ENCODE results near the gene UQCRC2. TPM values are rescaled to one million over a fixed set of nuclear protein-coding genes. Genes with fewer than 3 reads are reported as not detected.
"Not testable (repeated sequence)": the region's sequence is repeated elsewhere in the genome, so short reads cannot be mapped to it uniquely, and the experiment has no call there.

Gene UQCRC2
- polyA plus RNA-seq, 1 experiment = 245 TPM

DNA sequence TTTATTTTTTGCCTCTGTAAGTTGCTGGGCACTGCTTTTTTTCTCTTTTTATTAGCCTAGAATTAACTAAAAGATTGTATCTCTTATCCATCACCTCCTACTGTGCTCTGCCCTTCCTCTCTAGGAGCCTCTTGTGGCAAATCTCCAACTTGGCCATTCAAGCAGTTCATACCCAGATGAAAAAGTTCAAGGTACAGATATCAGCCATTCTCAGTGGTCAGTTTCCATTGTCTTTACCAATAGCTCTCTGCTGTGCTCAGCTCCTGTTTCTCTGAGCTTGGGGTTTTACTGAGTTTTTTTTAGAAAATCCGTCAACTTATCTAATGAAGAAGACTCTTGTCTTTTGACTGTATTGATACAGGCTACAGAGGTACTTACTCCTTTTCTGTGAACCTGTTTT, 70.3 kb downstream of the UQCRC2 start:
- TF ChIP-seq, protein P1, sequence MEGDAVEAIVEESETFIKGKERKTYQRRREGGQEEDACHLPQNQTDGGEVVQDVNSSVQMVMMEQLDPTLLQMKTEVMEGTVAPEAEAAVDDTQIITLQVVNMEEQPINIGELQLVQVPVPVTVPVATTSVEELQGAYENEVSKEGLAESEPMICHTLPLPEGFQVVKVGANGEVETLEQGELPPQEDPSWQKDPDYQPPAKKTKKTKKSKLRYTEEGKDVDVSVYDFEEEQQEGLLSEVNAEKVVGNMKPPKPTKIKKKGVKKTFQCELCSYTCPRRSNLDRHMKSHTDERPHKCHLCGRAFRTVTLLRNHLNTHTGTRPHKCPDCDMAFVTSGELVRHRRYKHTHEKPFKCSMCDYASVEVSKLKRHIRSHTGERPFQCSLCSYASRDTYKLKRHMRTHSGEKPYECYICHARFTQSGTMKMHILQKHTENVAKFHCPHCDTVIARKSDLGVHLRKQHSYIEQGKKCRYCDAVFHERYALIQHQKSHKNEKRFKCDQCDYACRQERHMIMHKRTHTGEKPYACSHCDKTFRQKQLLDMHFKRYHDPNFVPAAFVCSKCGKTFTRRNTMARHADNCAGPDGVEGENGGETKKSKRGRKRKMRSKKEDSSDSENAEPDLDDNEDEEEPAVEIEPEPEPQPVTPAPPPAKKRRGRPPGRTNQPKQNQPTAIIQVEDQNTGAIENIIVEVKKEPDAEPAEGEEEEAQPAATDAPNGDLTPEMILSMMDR (IDR thresholded peaks at IDR 0.05; ENCODE audit: low read depth, low read length) = no peak
- Histone ChIP-seq H3K27ac (ENCODE audit: low read depth, low read length) (no peak overlapping the region), H3K27me3 (ENCODE audit: control insufficient read depth, insufficient read depth, low read length) (no peaks in the 10 kb centered on the region), H3K4me3 (ENCODE audit: low read depth, low read length) (no peak overlapping the region), H3K9me3 (ENCODE audit: control insufficient read depth, insufficient read depth, low read length) (no peaks in the 10 kb centered on the region)
- DNase-seq (ENCODE audit: low read depth, low spot score) = no peak
- POLR2A ChIA-PET = interaction anchor here (0.6 kb wide), 1 partner anchor 29 kb away, joined by 4 read pairs; no protein-coding TSS in a partner anchor
- CTCF ChIA-PET = interaction anchor here (1.8 kb wide), 1 partner anchor 54 kb away, joined by 7 read pairs; no protein-coding TSS in a partner anchor

DNA sequence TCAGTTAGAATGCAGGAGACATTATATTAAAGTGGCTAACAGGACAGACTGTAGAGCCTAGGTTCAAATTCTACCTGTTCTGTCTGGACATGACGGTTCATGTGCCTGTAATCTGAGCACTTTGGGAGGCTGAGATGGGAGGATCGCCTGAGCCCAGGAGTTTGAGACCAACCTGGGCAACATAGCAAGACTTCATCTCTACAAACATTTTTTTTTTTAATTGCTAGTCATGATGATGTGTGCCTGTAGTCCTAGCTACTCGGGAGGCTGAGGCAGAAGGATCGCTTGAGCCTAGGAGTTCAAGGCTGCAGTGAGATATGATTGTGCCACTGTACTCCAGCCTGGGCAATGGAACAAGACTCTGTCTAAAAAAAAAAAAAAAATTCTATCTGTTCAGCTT, 71.6 kb downstream of the UQCRC2 start:
- not testable (repeated sequence) for H3K27me3 ChIP-seq (ENCODE audit: control insufficient read depth, insufficient read depth, low read length); H3K4me3 ChIP-seq (ENCODE audit: low read depth, low read length); DNase-seq (ENCODE audit: low read depth, low spot score); H3K27ac ChIP-seq (ENCODE audit: low read depth, low read length); H3K9me3 ChIP-seq (ENCODE audit: control insufficient read depth, insufficient read depth, low read length)
- POLR2A ChIA-PET = interaction anchor here (0.6 kb wide), 1 partner anchor 274 kb away, joined by 3 read pairs; no protein-coding TSS in a partner anchor
- CTCF ChIA-PET = interaction anchor here (1.0 to 7.1 kb wide), 2 partner anchors 53 to 164 kb away, joined by 3 to 69 read pairs; no protein-coding TSS in a partner anchor

DNA sequence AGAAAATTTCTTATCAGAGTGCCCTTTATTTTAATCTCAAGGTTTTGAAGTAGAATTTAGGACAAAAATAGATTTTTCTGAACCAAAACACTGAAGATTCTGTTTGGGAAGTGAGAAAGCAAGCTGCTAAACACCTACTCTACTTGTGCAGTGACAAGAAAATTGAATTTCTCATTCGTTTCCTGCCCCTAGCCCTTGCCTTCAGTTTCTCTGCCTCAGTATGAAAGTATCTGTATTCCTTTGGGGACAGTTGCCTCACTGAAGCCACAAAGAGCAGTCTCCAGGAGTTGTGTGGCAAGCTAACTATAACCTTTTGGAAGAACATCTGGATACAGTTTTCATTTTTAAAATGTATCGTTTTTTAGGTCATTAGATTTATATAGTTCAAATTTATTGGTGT, 74.5 kb downstream of the UQCRC2 start:
- ChIA-PET CTCF (interaction anchor here (1.3 to 7.1 kb wide), 2 partner anchors 50 to 161 kb away, joined by 5 to 69 read pairs; no protein-coding TSS in a partner anchor), POLR2A (no interaction called here)
- Histone ChIP-seq H3K27ac (ENCODE audit: low read depth, low read length) (no peak overlapping the region), H3K4me3 (ENCODE audit: low read depth, low read length) (no peak overlapping the region), H3K9me3 (ENCODE audit: control insufficient read depth, insufficient read depth, low read length) (no peaks in the 10 kb centered on the region), H3K27me3 (ENCODE audit: control insufficient read depth, insufficient read depth, low read length) (no peaks in the 10 kb centered on the region)
- TF ChIP-seq, protein P1 (IDR thresholded peaks at IDR 0.05; ENCODE audit: low read depth, low read length) = no peak
- DNase-seq (ENCODE audit: low read depth, low spot score) = no peak

DNA sequence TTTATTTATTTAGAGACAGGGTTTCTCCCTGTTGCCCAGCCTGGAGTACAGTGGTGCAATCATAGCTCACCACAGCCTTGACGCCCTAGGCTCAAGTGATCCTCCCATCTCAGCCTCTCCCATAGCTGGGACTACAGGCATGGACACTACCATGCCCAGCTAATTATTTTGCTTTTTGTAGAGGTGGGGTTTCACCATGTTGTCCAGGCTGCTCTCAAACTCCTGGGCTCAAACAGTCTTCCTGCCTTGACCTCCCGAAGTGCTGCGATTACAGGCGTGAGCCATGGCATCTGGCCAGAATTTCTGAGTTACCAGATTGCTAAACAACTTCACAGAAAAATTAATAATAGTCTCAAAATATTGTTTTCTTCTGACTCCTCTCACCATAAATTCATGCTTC, 76.5 kb downstream of the UQCRC2 start:
- ChIA-PET POLR2A (no interaction called here), CTCF (interaction anchor here (0.7 to 7.1 kb wide), 2 partner anchors 28 to 48 kb away, joined by 4 to 69 read pairs; no protein-coding TSS in a partner anchor)
- H3K27ac ChIP-seq (ENCODE audit: low read depth, low read length) = no peak overlapping the region
- TF ChIP-seq, protein P1 (IDR thresholded peaks at IDR 0.05; ENCODE audit: low read depth, low read length) = no peak
- no peaks in the 10 kb centered on the region for H3K9me3 ChIP-seq (ENCODE audit: control insufficient read depth, insufficient read depth, low read length)
- DNase-seq (ENCODE audit: low read depth, low spot score) = no peak
- H3K27me3 ChIP-seq (ENCODE audit: control insufficient read depth, insufficient read depth, low read length) = no peaks in the 10 kb centered on the region
- H3K4me3 ChIP-seq (ENCODE audit: low read depth, low read length) = no peak overlapping the region

DNA sequence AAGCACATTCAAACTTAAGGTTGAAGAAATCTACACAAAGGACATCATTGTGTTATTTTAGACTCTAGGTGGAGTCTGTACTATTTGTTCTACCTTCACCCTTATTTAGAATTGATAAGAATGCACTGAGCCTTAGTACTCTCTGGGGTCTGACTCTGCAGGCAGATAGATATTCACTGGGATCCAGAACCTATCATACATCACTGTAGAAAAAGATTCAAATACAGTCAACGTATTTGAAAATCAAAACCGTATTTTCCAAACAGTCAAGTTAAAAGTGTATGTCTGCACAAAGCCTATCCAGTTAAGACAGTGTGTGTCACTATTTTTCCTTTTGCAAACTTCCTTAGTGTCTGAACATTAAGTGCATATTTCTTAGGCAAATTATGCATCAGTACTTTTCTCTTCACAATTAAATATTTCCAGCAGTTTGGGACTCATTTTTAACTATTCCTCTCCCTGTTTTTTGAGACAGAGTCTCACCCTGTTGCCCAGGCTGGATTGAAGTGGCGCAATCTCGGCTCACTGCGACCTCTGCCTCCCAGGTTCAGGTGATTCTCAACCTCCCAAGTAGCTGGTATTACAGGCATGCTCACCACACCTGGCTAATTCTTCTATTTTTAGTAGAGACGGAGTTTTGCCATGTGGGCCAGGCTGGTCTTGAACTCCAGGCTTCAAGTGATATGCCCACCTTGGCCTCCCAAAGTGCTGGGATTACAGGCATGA, 77.1 kb downstream of the UQCRC2 start:
- POLR2A ChIA-PET = interaction anchor here (0.6 to 1.0 kb wide), 2 partner anchors 23 to 1432 kb away, joined by 4 read pairs; no protein-coding TSS in a partner anchor

More for the DNA sequence above, 77.1 kb downstream of the UQCRC2 start:
- no peaks in the 10 kb centered on the region for H3K27me3 ChIP-seq (ENCODE audit: control insufficient read depth, insufficient read depth, low read length)
- CTCF ChIA-PET = interaction anchor here (1.1 to 7.1 kb wide), 2 partner anchors 48 to 158 kb away, joined by 8 to 69 read pairs; no protein-coding TSS in a partner anchor
- TF ChIP-seq, protein P1 (IDR thresholded peaks at IDR 0.05; ENCODE audit: low read depth, low read length) = no peak
- H3K27ac ChIP-seq (ENCODE audit: low read depth, low read length) = no peak overlapping the region
- DNase-seq (ENCODE audit: low read depth, low spot score) = no peak
- H3K4me3 ChIP-seq (ENCODE audit: low read depth, low read length) = no peak overlapping the region
- no peaks in the 10 kb centered on the region for H3K9me3 ChIP-seq (ENCODE audit: control insufficient read depth, insufficient read depth, low read length)

Data from AG04450 (cell line).